ENCODE results near the gene TTLL11. TPM values are rescaled to one million over a fixed set of nuclear protein-coding genes. Genes with fewer than 3 reads are reported as not detected.

Gene TTLL11
- total and polyA plus RNA-seq, 4 donors: 3.6 to 7.8 (median 5.9) TPM

DNA sequence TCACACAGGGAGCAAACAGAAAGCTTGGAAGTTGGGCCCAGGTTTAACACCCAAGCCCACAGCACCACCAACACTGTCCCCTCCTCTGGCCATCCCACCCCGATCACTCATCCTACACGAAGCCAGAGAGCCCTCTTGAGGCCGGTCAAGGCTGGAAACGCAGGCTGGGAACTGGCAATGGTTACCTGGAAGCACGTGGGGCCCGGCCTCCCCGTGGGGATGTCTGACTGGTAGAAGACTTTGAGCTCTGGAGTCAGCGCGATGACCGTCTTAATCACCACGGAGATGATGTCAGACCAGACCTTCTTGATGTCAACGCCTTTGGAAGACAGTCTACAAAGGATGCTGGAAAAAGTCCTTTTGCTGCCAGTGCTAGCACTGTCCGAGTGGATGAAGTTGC is 104.1 kb downstream of the TTLL11 start:
- H3K9ac ChIP-seq (ENCODE audit: insufficient read depth in 1 of 2, low read length in 2 of 2): no peak overlapping the region
- no peaks in the 10 kb centered on the region for H3K9me3 ChIP-seq (ENCODE audit: control insufficient read depth in 4 of 4, insufficient read depth in 3 of 4, low read length in 3 of 4)
- ATAC-seq (ENCODE audit: insufficient read depth, low FRiP score): no peak
- TF ChIP-seq, protein P1, sequence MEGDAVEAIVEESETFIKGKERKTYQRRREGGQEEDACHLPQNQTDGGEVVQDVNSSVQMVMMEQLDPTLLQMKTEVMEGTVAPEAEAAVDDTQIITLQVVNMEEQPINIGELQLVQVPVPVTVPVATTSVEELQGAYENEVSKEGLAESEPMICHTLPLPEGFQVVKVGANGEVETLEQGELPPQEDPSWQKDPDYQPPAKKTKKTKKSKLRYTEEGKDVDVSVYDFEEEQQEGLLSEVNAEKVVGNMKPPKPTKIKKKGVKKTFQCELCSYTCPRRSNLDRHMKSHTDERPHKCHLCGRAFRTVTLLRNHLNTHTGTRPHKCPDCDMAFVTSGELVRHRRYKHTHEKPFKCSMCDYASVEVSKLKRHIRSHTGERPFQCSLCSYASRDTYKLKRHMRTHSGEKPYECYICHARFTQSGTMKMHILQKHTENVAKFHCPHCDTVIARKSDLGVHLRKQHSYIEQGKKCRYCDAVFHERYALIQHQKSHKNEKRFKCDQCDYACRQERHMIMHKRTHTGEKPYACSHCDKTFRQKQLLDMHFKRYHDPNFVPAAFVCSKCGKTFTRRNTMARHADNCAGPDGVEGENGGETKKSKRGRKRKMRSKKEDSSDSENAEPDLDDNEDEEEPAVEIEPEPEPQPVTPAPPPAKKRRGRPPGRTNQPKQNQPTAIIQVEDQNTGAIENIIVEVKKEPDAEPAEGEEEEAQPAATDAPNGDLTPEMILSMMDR (IDR thresholded peaks at IDR 0.05; ENCODE audit: control extremely low read depth, extremely low read depth): no peak
- peaks cover 0 to 8% (median 3%) of the 10 kb centered on the region in 5 donors for H3K4me1 ChIP-seq (ENCODE audit: control insufficient read depth in 5 of 5, insufficient read depth in 5 of 5, low read length in 5 of 5)
- 84 to 85% methylated on average over 13 of the region's 13 CpGs for WGBS, 2 donors
- no peak overlapping the region for H3K4me3 ChIP-seq
- peak; percentile 19 to 25 (median 22) for DNase-seq
- no peaks in the 10 kb centered on the region for H3K27me3 ChIP-seq (ENCODE audit: control insufficient read depth in 3 of 3, insufficient read depth in 3 of 3, low read length in 2 of 3)
- H3K27ac ChIP-seq (ENCODE audit: low read depth in 1 of 2, low read length in 1 of 2): no peak overlapping the region
- H3K36me3 ChIP-seq (ENCODE audit: control insufficient read depth in 4 of 4, insufficient read depth in 4 of 4, low read length in 4 of 4): no peaks in the 10 kb centered on the region

GRCh38 chr9:121987314-121987713 is 105.8 kb downstream of the TTLL11 start:
- Histone ChIP-seq H3K27ac (ENCODE audit: low read depth in 1 of 2, low read length in 1 of 2) (no peak overlapping the region), H3K4me3 (no peak overlapping the region), H3K27me3 (ENCODE audit: control insufficient read depth in 3 of 3, insufficient read depth in 3 of 3, low read length in 2 of 3) (no peaks in the 10 kb centered on the region), H3K9ac (ENCODE audit: insufficient read depth in 1 of 2, low read length in 2 of 2) (no peak overlapping the region), H3K36me3 (ENCODE audit: control insufficient read depth in 4 of 4, insufficient read depth in 4 of 4, low read length in 4 of 4) (peaks cover 0 to 2% (median 0%) of the 10 kb centered on the region in 4 donors), H3K9me3 (ENCODE audit: control insufficient read depth in 4 of 4, insufficient read depth in 3 of 4, low read length in 3 of 4) (no peaks in the 10 kb centered on the region), H3K4me1 (ENCODE audit: control insufficient read depth in 5 of 5, insufficient read depth in 5 of 5, low read length in 5 of 5) (peaks cover 0 to 8% (median 0%) of the 10 kb centered on the region in 5 donors)
- ATAC-seq (ENCODE audit: insufficient read depth, low FRiP score): no peak
- no peak for DNase-seq
- WGBS, 2 donors: 93 to 95% methylated on average over 7 of the region's 7 CpGs
- TF ChIP-seq, protein P1 (IDR thresholded peaks at IDR 0.05; ENCODE audit: control extremely low read depth, extremely low read depth): no peak

DNA sequence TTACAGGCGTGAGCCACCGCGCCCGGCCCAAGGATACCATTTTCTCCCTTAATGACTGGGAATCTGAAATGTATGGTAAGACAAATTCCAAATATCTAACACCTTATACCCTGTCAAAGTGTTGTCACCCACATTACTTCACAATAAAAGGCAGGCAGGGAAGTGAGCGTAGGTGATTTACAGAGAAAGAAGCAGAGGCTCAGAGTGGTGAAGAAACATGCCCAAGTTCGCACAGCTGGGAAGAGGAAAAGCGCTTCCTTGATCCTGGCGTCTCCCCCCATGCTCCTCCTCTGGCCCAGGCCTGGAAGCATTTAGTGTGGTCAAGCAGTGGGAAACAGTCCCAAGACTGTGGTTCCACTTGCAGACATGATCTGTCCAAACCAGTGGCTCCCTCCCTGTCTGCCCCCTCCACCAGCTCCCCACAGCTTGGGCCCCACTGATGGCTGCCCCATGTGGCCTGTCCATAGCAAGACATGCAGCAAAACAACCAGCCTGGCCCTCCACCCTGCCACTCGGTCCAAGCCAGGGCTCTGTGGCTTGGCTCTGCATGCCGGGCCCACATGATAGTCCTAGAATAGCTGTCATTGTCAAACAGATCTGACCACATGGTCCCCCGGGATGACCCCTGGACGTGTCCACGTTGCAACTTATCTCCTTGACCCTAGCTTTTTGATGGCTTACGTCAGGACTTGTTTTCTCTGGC is 107.2 kb downstream of the TTLL11 start:
- ATAC-seq (ENCODE audit: insufficient read depth, low FRiP score) (no peak), DNase-seq (no peak)
- peaks cover 0 to 2% (median 0%) of the 10 kb centered on the region in 4 donors for H3K36me3 ChIP-seq (ENCODE audit: control insufficient read depth in 4 of 4, insufficient read depth in 4 of 4, low read length in 4 of 4)
- H3K4me3 ChIP-seq: no peak overlapping the region
- WGBS, 2 donors: 88% methylated on average over 14 of the region's 14 CpGs
- no peaks in the 10 kb centered on the region for H3K9me3 ChIP-seq (ENCODE audit: control insufficient read depth in 4 of 4, insufficient read depth in 3 of 4, low read length in 3 of 4)
- no peak overlapping the region for H3K9ac ChIP-seq (ENCODE audit: insufficient read depth in 1 of 2, low read length in 2 of 2)
- TF ChIP-seq, protein P1 (IDR thresholded peaks at IDR 0.05; ENCODE audit: control extremely low read depth, extremely low read depth): no peak
- H3K27ac ChIP-seq (ENCODE audit: low read depth in 1 of 2, low read length in 1 of 2): peak overlapping the region in 1 of 2 donors; percentile 24
- no peaks in the 10 kb centered on the region for H3K27me3 ChIP-seq (ENCODE audit: control insufficient read depth in 3 of 3, insufficient read depth in 3 of 3, low read length in 2 of 3)
- peaks cover 0 to 8% (median 0%) of the 10 kb centered on the region in 5 donors for H3K4me1 ChIP-seq (ENCODE audit: control insufficient read depth in 5 of 5, insufficient read depth in 5 of 5, low read length in 5 of 5)
